SU-DHL-6 (cell line): ENCODE results near the gene BAIAP2L1.

ENCODE experiments used
- EZH2phosphoT487 ChIP-seq: fragments of 200-600 bp; sonication (generic), shearing (Covaris generic); conservative IDR thresholded peaks from 2 replicates; pipeline ENCODE4 v1.6.1; 2018; ENCODE audit warnings: mild to moderate bottlenecking, antibody characterized with exemption, low read length, moderate library complexity, mixed read lengths
- TF ChIP-seq, protein P1 (sequence below): fragments of 200-600 bp; sonication (generic); IDR thresholded peaks from one replicate; pipeline ENCODE4 v1.5.1; 2017; ENCODE audit warnings: antibody characterized with exemption, mild to moderate bottlenecking, low read length, moderate library complexity; ENCODE audit not compliant: insufficient read depth, poor library complexity, severe bottlenecking

DNA sequence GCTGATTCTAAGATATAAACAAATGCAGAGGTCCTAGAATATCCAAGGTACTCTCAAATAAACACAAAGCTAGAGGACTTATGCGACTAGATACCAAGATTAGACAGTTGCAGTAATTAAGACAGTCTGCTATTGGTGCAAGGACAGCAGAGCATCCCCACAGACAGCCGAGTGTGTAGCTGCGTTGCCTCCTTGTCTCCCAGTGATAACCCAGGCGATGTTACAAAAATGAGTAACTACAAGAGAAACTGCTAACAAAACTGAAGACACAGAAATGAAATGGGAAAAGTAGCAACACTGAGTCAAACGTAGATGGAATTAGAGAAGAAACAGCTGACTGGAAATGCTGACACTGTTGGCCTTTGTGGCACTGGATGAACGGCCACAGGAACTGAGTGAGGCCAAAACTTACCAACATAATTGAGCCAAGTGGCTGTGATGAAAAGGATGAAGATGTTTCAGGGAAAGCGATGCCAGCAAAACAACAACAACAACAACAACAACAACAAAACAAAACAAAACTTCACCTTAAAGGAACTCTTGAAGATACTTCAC is 54.3 kb downstream of the BAIAP2L1 start:
- TF ChIP-seq, protein P1, sequence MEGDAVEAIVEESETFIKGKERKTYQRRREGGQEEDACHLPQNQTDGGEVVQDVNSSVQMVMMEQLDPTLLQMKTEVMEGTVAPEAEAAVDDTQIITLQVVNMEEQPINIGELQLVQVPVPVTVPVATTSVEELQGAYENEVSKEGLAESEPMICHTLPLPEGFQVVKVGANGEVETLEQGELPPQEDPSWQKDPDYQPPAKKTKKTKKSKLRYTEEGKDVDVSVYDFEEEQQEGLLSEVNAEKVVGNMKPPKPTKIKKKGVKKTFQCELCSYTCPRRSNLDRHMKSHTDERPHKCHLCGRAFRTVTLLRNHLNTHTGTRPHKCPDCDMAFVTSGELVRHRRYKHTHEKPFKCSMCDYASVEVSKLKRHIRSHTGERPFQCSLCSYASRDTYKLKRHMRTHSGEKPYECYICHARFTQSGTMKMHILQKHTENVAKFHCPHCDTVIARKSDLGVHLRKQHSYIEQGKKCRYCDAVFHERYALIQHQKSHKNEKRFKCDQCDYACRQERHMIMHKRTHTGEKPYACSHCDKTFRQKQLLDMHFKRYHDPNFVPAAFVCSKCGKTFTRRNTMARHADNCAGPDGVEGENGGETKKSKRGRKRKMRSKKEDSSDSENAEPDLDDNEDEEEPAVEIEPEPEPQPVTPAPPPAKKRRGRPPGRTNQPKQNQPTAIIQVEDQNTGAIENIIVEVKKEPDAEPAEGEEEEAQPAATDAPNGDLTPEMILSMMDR: no peak
- no peak for TF ChIP-seq EZH2phosphoT487
